HepG2 (cell line): ENCODE results near the gene PLOD3. TPM values are rescaled to one million over a fixed set of nuclear protein-coding genes. Genes with fewer than 3 reads are reported as not detected.

ENCODE experiments used
- BORCS8-MEF2B ChIP-seq: sonication (generic); formaldehyde crosslinking; IDR thresholded peaks from 2 replicates; pipeline ENCODE4 v1.8.0; 2022; ENCODE audit warnings: mild to moderate bottlenecking, missing genetic modification reagents
- KMT2A ChIP-seq: sonication (generic); formaldehyde crosslinking; IDR thresholded peaks from 2 replicates; pipeline ENCODE4 v1.4.0; 2020; ENCODE audit warnings: missing genetic modification reagents
- MIER2 ChIP-seq: IDR thresholded peaks from 2 replicates; pipeline ENCODE4 v1.6.1; 2016; ENCODE audit warnings: missing biosample characterization, missing genetic modification reagents
- MTA3 ChIP-seq: sonication (generic); formaldehyde crosslinking; IDR thresholded peaks from 2 replicates; pipeline ENCODE4 v1.4.0; 2020; ENCODE audit warnings: missing genetic modification reagents
- MTF1 ChIP-seq: sonication (generic); formaldehyde crosslinking; IDR thresholded peaks from 2 replicates; pipeline ENCODE4 v1.5.0; 2020; ENCODE audit warnings: missing genetic modification reagents
- NCOA1 ChIP-seq: sonication (generic); formaldehyde crosslinking; IDR thresholded peaks from 2 replicates; pipeline ENCODE4 v1.9.0; 2021; ENCODE audit warnings: missing genetic modification reagents
- NRL ChIP-seq: sonication (generic); formaldehyde crosslinking; IDR thresholded peaks from 2 replicates; pipeline ENCODE4 v1.5.0; 2020; ENCODE audit warnings: missing genetic modification reagents, mild to moderate bottlenecking, moderate library complexity, borderline replicate concordance
- PRPF4 ChIP-seq: fragments of 200-400 bp; formaldehyde crosslinking; IDR thresholded peaks from 2 replicates; pipeline ENCODE4 v1.6.1; 2016; ENCODE audit warnings: low read length, low read depth; ENCODE audit not compliant: poor library complexity, severe bottlenecking
- RAD21 ChIP-seq: fragments of 450-650 bp; formaldehyde crosslinking; IDR thresholded peaks from 2 replicates; pipeline ENCODE4 v1.5.0; 2020; ENCODE audit warnings: mild to moderate bottlenecking
- TBL1XR1 ChIP-seq: fragments of 150-350 bp; IDR thresholded peaks from 2 replicates; pipeline ENCODE4 v1.6.1; 2014; ENCODE audit warnings: borderline replicate concordance, low read length; ENCODE audit not compliant: partially characterized antibody
- ZNF644 ChIP-seq: IDR thresholded peaks from 2 replicates; pipeline ENCODE4 v1.6.1; 2016; ENCODE audit warnings: low read depth
- ZNF766 ChIP-seq: sonication (generic); formaldehyde crosslinking; IDR thresholded peaks from 2 replicates; pipeline ENCODE4 v1.5.0; 2020; ENCODE audit warnings: missing genetic modification reagents, borderline replicate concordance
- polyA plus RNA-seq, 8 experiments: library from polyadenylated mRNA; depleted of rRNA in 3 of 8; stranded (reverse) in 7 of 8; unstranded in 1 of 8; fragments of >200 nt; fragmentation: Illumina TruSeq in 4 of 8; extraction: Trizol in 4 of 8; gene quantifications; 2 replicates each; pipeline versions ENCODE4 v1.2.1 to v1.2.3, GENCODE V29; 2011 to 2016; ENCODE audit warnings: low read depth in 4 of 8, missing spikeins in 1 of 8, mixed read lengths in 1 of 8; ENCODE audit not compliant: insufficient read depth in 1 of 8
- total RNA-seq, 5 experiments: library from RNA; depleted of rRNA; stranded (reverse); fragments of >200 nt; fragmentation: Illumina TruSeq; extraction: Trizol; gene quantifications; 2 replicates each; pipeline ENCODE4 v1.2.3, GENCODE V29; 2016; ENCODE audit warnings: low read depth in 1 of 5
- TF ChIP-seq, protein P1 (sequence below), 2 experiments: sonication (generic) in 1 of 2; formaldehyde crosslinking in 1 of 2; IDR thresholded peaks; 2 replicates each; pipeline versions ENCODE4 v1.4.0 to v1.6.1; 2016 to 2020; ENCODE audit warnings: borderline replicate concordance in 1 of 2, low read depth in 1 of 2, mild to moderate bottlenecking in 1 of 2, missing genetic modification reagents in 1 of 2
- TF ChIP-seq, protein P2 (sequence below): sonication (generic); formaldehyde crosslinking; IDR thresholded peaks from 2 replicates; pipeline ENCODE4 v1.8.0; 2022; ENCODE audit warnings: missing genetic modification reagents, mild to moderate bottlenecking, borderline replicate concordance
- TF ChIP-seq, protein P3 (sequence below), 2 experiments: sonication (generic) in 1 of 2; formaldehyde crosslinking in 1 of 2; IDR thresholded peaks; 2 replicates each; pipeline versions ENCODE4 v1.6.1 to v1.9.0; 2014 to 2022; ENCODE audit warnings: antibody characterized with exemption in 1 of 2, borderline replicate concordance in 1 of 2, inconsistent platforms in 1 of 2, low read depth in 1 of 2, missing genetic modification reagents in 1 of 2

PLOD3 gene
- total and polyA plus RNA-seq, 2 of the 13 experiments (the other 11 are each of a cell fraction or from before 2014, with no cell fraction given), result 65.8 to 67.4 TPM

DNA sequence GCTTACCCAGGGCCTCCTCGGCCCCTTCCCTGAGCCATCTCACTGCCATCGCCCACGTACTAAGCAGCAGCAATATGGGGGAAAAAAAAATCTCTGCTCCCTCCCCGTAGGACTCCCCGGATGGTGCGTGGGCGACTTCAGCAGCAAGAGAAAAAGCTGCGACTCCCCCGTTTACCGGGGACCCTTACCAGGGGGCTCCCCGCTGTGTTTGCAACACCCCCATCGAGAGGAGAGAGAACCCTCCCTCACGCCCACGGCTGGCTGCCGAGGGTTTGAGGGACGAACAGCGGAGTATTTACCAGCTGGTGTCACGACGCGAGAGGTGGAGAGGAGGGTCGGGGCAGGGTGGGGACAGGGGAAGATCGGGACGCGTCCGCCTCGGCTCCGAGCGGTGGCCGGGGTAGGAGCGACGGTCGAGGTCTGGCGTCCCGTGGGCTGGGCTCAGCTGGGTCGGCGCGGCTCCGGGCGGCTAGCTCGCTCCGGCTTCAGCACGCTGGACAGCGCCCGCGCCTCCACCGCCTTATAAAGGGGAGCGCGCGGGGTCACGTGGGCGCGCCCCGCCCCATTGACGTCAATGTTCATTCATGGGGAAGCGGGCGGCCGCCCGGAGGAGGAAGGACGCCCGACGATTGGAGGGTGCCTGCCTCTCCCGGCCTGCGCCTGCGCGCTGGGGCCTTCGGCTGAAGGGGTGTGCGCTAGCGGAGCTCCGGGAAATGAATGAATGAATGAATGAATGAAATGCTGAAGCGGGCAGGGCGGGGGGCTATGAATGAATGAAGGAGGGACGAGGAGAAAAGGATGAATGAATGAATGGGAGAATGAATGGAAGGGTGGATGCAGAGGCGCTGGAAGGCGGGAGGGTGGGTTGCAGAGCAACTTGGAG lies 52.1 kb downstream of the PLOD3 start, which contains the start of gene VGF (continued):
- TF ChIP-seq, protein P1, sequence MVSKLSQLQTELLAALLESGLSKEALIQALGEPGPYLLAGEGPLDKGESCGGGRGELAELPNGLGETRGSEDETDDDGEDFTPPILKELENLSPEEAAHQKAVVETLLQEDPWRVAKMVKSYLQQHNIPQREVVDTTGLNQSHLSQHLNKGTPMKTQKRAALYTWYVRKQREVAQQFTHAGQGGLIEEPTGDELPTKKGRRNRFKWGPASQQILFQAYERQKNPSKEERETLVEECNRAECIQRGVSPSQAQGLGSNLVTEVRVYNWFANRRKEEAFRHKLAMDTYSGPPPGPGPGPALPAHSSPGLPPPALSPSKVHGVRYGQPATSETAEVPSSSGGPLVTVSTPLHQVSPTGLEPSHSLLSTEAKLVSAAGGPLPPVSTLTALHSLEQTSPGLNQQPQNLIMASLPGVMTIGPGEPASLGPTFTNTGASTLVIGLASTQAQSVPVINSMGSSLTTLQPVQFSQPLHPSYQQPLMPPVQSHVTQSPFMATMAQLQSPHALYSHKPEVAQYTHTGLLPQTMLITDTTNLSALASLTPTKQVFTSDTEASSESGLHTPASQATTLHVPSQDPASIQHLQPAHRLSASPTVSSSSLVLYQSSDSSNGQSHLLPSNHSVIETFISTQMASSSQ (IDR thresholded peaks at IDR 0.05; ENCODE audit: low read depth), result no peak
- TF ChIP-seq, protein P1 (CRISPR knock-in tag; IDR thresholded peaks at IDR 0.05; ENCODE audit: borderline replicate concordance), result peak; percentile 77
- TF ChIP-seq NCOA1 (CRISPR knock-in tag) (0 out of 2 replicates have a peak, but pooled peaks have one; percentile 87), NRL (peak; percentile 90; the same call in 1 of the 2 replicates), MTA3 (0 out of 2 replicates have a peak, but pooled peaks have one; percentile 81), ZNF766 (CRISPR knock-in tag) (peak; percentile 99), TBL1XR1 (no peak), RAD21 (CRISPR knock-in tag) (peak; percentile 47), MTF1 (CRISPR knock-in tag) (peak; percentile 95), MIER2 (peak; percentile 100), BORCS8-MEF2B (CRISPR knock-in tag) (peak; percentile 99), PRPF4 (no peak), KMT2A (CRISPR knock-in tag) (peak; percentile 54; the same call in 1 of the 2 replicates), ZNF644 (CRISPR knock-in tag) (peak; percentile 48; the same call in 1 of the 2 replicates)
- TF ChIP-seq, protein P2, sequence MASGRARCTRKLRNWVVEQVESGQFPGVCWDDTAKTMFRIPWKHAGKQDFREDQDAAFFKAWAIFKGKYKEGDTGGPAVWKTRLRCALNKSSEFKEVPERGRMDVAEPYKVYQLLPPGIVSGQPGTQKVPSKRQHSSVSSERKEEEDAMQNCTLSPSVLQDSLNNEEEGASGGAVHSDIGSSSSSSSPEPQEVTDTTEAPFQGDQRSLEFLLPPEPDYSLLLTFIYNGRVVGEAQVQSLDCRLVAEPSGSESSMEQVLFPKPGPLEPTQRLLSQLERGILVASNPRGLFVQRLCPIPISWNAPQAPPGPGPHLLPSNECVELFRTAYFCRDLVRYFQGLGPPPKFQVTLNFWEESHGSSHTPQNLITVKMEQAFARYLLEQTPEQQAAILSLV (CRISPR knock-in tag), result peak; percentile 100
- TF ChIP-seq, protein P3, sequence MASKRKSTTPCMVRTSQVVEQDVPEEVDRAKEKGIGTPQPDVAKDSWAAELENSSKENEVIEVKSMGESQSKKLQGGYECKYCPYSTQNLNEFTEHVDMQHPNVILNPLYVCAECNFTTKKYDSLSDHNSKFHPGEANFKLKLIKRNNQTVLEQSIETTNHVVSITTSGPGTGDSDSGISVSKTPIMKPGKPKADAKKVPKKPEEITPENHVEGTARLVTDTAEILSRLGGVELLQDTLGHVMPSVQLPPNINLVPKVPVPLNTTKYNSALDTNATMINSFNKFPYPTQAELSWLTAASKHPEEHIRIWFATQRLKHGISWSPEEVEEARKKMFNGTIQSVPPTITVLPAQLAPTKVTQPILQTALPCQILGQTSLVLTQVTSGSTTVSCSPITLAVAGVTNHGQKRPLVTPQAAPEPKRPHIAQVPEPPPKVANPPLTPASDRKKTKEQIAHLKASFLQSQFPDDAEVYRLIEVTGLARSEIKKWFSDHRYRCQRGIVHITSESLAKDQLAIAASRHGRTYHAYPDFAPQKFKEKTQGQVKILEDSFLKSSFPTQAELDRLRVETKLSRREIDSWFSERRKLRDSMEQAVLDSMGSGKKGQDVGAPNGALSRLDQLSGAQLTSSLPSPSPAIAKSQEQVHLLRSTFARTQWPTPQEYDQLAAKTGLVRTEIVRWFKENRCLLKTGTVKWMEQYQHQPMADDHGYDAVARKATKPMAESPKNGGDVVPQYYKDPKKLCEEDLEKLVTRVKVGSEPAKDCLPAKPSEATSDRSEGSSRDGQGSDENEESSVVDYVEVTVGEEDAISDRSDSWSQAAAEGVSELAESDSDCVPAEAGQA (IDR thresholded peaks at IDR 0.05; ENCODE audit: low read depth), result no peak
- TF ChIP-seq, protein P3 (CRISPR knock-in tag; IDR thresholded peaks at IDR 0.05; ENCODE audit: borderline replicate concordance), result peak; percentile 99
